HCT116 (cell line): ENCODE data around the gene YWHAB. TPM values are rescaled to one million over a fixed set of nuclear protein-coding genes. Genes with fewer than 3 reads are reported as not detected.

Source experiments
- ATAC-seq: fragments of 200-7000 bp; cut with Tn5 transposase; 2 replicates; pipeline ENCODE4 v1.9.1; 2020; ENCODE audit warnings: mild to moderate bottlenecking, moderate library complexity
- BruUV-seq: library from RNA; stranded (reverse); fragments of 400-500 nt; replicated peaks from 2 replicates; lab custom pipeline; 2021; lab: Mats Ljungman, UMichigan
- CTCF ChIA-PET: fragments of 300-600 bp; sonication (Branson Sonifier 250); formaldehyde crosslinking; loops from one replicate; lab custom pipeline; 2021; ENCODE audit warnings: antibody characterized with exemption; lab: Charles Lee
- POLR2A ChIA-PET: fragments of 300-600, 350-600 bp; sonication (Branson Sonifier 250); formaldehyde crosslinking; loops from one replicate; lab custom pipeline; 2021; ENCODE audit warnings: antibody characterized with exemption; lab: Charles Lee
- RAD21 ChIA-PET, 2 experiments: fragments of 300-600 bp; sonication (Branson Sonifier 250); formaldehyde crosslinking; loops; one replicate each; lab custom pipeline; 2023; ENCODE audit warnings: low total read pairs in 2 of 2; ENCODE audit not compliant: uncharacterized antibody in 2 of 2, unreplicated experiment in 2 of 2, low non-redundant PET in 1 of 2; lab: Charles Lee
- DNase-seq: peaks from one replicate; pipeline ENCODE4 v3.0.0-alpha.2; 2010; ENCODE audit warnings: low read depth, low spot score
- H2AFZ ChIP-seq: fragments of 200-600 bp; shearing (Covaris generic), sonication (generic); 2 replicates; pipeline ENCODE4 v1.6.1; 2017; ENCODE audit warnings: low read depth, mixed run types, mixed read lengths, antibody characterized with exemption, low read length; ENCODE audit not compliant: poor library complexity, severe bottlenecking
- H3K27ac ChIP-seq: 2 replicates; pipeline ENCODE4 v1.5.1; 2012; ENCODE audit warnings: low read depth, low read length
- H3K27me3 ChIP-seq: fragments of 200-600 bp; sonication (generic); 2 replicates; pipeline ENCODE4 v1.6.1; 2016; ENCODE audit warnings: mixed run types, low read length, mixed read lengths; ENCODE audit not compliant: insufficient read depth
- H3K36me3 ChIP-seq, 2 experiments: fragments of 200-500 bp in 1 of 2; fragments of 200-600 bp in 1 of 2; sonication (Bioruptor generic) in 1 of 2; sonication (generic) in 1 of 2; 2 replicates each; pipeline versions ENCODE4 v1.5.1 to v1.6.1; 2014 to 2016; ENCODE audit warnings: low read length in 2 of 2, inconsistent platforms in 1 of 2, mixed read lengths in 1 of 2, mixed run types in 1 of 2; ENCODE audit not compliant: insufficient read depth in 2 of 2, control insufficient read depth in 1 of 2
- H3K4me1 ChIP-seq, 2 experiments: fragments of 200-600 bp in 1 of 2; sonication (generic) in 1 of 2; 2 replicates each; pipeline versions ENCODE4 v1.5.1 to v1.6.1; 2012 to 2017; ENCODE audit warnings: low read length in 2 of 2, inconsistent platforms in 1 of 2, mild to moderate bottlenecking in 1 of 2, mixed read lengths in 1 of 2, mixed run types in 1 of 2, moderate library complexity in 1 of 2; ENCODE audit not compliant: insufficient read depth in 2 of 2, control insufficient read depth in 1 of 2
- H3K4me2 ChIP-seq: fragments of 200-600 bp; sonication (generic); 2 replicates; pipeline ENCODE4 v1.6.1; 2017; ENCODE audit warnings: mixed run types, low read length, mixed read lengths
- H3K4me3 ChIP-seq, 2 experiments: fragments of 200-600 bp in 1 of 2; sonication (generic) in 1 of 2; replicated peaks in 1 of 2; 2 replicates each; pipeline ENCODE4 v1.5.1; 2011 to 2016; ENCODE audit warnings: low read length in 2 of 2, control low read depth in 1 of 2, low read depth in 1 of 2, mild to moderate bottlenecking in 1 of 2, mixed read lengths in 1 of 2, mixed run types in 1 of 2
- H3K79me2 ChIP-seq: fragments of 200-600 bp; sonication (generic); 2 replicates; pipeline ENCODE4 v1.6.1; 2017; ENCODE audit warnings: mild to moderate bottlenecking, mixed run types, low read length, moderate library complexity, mixed read lengths; ENCODE audit not compliant: insufficient read depth
- H3K9ac ChIP-seq: fragments of 200-600 bp; sonication (generic); 2 replicates; pipeline ENCODE4 v1.6.1; 2016; ENCODE audit warnings: low read length, mixed read lengths
- H3K9me2 ChIP-seq: fragments of 200-600 bp; sonication (generic), shearing (Covaris generic); 2 replicates; pipeline ENCODE4 v1.6.1; 2017; ENCODE audit warnings: mixed run types, mild to moderate bottlenecking, moderate library complexity; ENCODE audit not compliant: insufficient read depth
- H3K9me3 ChIP-seq, 2 experiments: fragments of 200-500 bp in 1 of 2; fragments of 200-600 bp in 1 of 2; sonication (Bioruptor generic) in 1 of 2; sonication (generic) in 1 of 2; 2 replicates each; pipeline ENCODE4 v1.6.1; 2014 to 2017; ENCODE audit warnings: low read length in 2 of 2, mixed read lengths in 2 of 2, inconsistent platforms in 1 of 2, low read depth in 1 of 2, mild to moderate bottlenecking in 1 of 2, mixed run types in 1 of 2, moderate library complexity in 1 of 2; ENCODE audit not compliant: control insufficient read depth in 1 of 2, insufficient read depth in 1 of 2
- H4K20me1 ChIP-seq: fragments of 200-600 bp; sonication (generic), shearing (Covaris generic); 2 replicates; pipeline ENCODE4 v1.6.1; 2017; ENCODE audit warnings: mixed run types, mild to moderate bottlenecking, moderate library complexity; ENCODE audit not compliant: insufficient read depth
- ATF3 ChIP-seq: IDR thresholded peaks from 2 replicates; pipeline ENCODE4 v1.6.1; 2012
- CEBPB ChIP-seq: IDR thresholded peaks from 2 replicates; pipeline ENCODE4 v1.6.1; 2012; ENCODE audit warnings: low read depth
- EGR1 ChIP-seq: IDR thresholded peaks from 2 replicates; pipeline ENCODE4 v1.6.1; 2012; ENCODE audit warnings: low read depth
- ELF1 ChIP-seq: IDR thresholded peaks from 2 replicates; pipeline ENCODE4 v1.6.1; 2012; ENCODE audit warnings: low read depth, borderline replicate concordance
- EZH2 ChIP-seq: fragments of 200-600 bp; sonication (generic); IDR thresholded peaks from 2 replicates; pipeline ENCODE4 v1.6.1; 2017; ENCODE audit warnings: antibody characterized with exemption, mixed run types
- EZH2phosphoT487 ChIP-seq: fragments of 200-600 bp; IDR thresholded peaks from 2 replicates; pipeline ENCODE4 v1.6.1; 2018; ENCODE audit warnings: antibody characterized with exemption, borderline replicate concordance
- MAX ChIP-seq: IDR thresholded peaks from 2 replicates; pipeline ENCODE4 v1.6.1; 2012
- RAD21 ChIP-seq: IDR thresholded peaks from 2 replicates; pipeline ENCODE4 v1.6.1; 2012; ENCODE audit warnings: low read depth, mild to moderate bottlenecking
- REST ChIP-seq: IDR thresholded peaks from 2 replicates; pipeline ENCODE4 v1.6.1; 2012; ENCODE audit warnings: low read depth
- TCF7L2 ChIP-seq: IDR thresholded peaks from 2 replicates; pipeline ENCODE4 v1.7.0; 2011; ENCODE audit warnings: borderline replicate concordance, inconsistent platforms; ENCODE audit not compliant: insufficient read depth, insufficient read length; ENCODE audit errors: extremely low read depth
- YY1 ChIP-seq: IDR thresholded peaks from 2 replicates; pipeline ENCODE4 v1.6.1; 2011; ENCODE audit warnings: low read length, low read depth, moderate library complexity, mild to moderate bottlenecking; ENCODE audit not compliant: insufficient replicate concordance; ENCODE audit errors: extremely low read depth
- ZFX ChIP-seq: fragments of 450-650 bp; IDR thresholded peaks from 2 replicates; pipeline ENCODE4 v1.6.1; 2017
- ZNF274 ChIP-seq: fragments of 200-500 bp; sonication (Bioruptor generic); IDR thresholded peaks from 2 replicates; pipeline ENCODE4 v1.6.1; 2014; ENCODE audit warnings: mild to moderate bottlenecking, low read depth, low read length, inconsistent platforms
- intact Hi-C: fragments of 100-400 bp; cut with micrococcal nuclease; formaldehyde crosslinking; loops from 2 replicates; pipeline ENCODE4 v1.10.0; 2022
- total RNA-seq: library from RNA; stranded (reverse); gene quantifications from one replicate; pipeline ENCODE4 v1.2.1, GENCODE V29; 2021; ENCODE audit not compliant: unreplicated experiment
- TF ChIP-seq, protein P1 (sequence below), 3 experiments: fragments of 200-600 bp in 1 of 3; sonication (generic) in 1 of 3; IDR thresholded peaks in 2 of 3; conservative IDR thresholded peaks in 1 of 3; 2 replicates each; pipeline ENCODE4 v1.5.1; 2012 to 2017; ENCODE audit warnings: low read depth in 2 of 3, low read length in 2 of 3, antibody characterized with exemption in 1 of 3, borderline replicate concordance in 1 of 3, control low read depth in 1 of 3, mild to moderate bottlenecking in 1 of 3, mixed read lengths in 1 of 3, mixed run types in 1 of 3, moderate library complexity in 1 of 3; ENCODE audit not compliant: insufficient read depth in 1 of 3

Gene YWHAB
- total RNA-seq, 1 experiment from 2014 or later, result 200 TPM

- no peak for TF ChIP-seq REST
Observed at GRCh38 chr20:44838521-44838920, 47.0 kb upstream of the YWHAB start (continued).

- Histone ChIP-seq H3K4me3 (no peak overlapping the region), H4K20me1 (no peaks in the 10 kb centered on the region), H2AFZ (no peak overlapping the region), H3K36me3 (no peaks in the 10 kb centered on the region), H3K4me1 (no peaks in the 10 kb centered on the region), H3K79me2 (no peaks in the 10 kb centered on the region), H3K27ac (no peak overlapping the region), H3K27me3 (peaks cover 26% of the 10 kb centered on the region; the same call in 1 of the 2 replicates), H3K9me2 (no peaks in the 10 kb centered on the region), H3K9ac (no peak overlapping the region), H3K9me3 (no peaks in the 10 kb centered on the region), H3K4me2 (no peak overlapping the region)
- ATAC-seq, result no peak
- ChIA-PET CTCF (no interaction called here), POLR2A (no interaction called here), RAD21 (no interaction called here)
- TF ChIP-seq MAX (no peak), REST (no peak), CEBPB (no peak), TCF7L2 (no peak), ZFX (no peak), EZH2phosphoT487 (no peak), ATF3 (no peak), EZH2 (no peak), EGR1 (no peak), ZNF274 (no peak), YY1 (no peak), RAD21 (no peak), ELF1 (no peak)
- TF ChIP-seq, protein P1, sequence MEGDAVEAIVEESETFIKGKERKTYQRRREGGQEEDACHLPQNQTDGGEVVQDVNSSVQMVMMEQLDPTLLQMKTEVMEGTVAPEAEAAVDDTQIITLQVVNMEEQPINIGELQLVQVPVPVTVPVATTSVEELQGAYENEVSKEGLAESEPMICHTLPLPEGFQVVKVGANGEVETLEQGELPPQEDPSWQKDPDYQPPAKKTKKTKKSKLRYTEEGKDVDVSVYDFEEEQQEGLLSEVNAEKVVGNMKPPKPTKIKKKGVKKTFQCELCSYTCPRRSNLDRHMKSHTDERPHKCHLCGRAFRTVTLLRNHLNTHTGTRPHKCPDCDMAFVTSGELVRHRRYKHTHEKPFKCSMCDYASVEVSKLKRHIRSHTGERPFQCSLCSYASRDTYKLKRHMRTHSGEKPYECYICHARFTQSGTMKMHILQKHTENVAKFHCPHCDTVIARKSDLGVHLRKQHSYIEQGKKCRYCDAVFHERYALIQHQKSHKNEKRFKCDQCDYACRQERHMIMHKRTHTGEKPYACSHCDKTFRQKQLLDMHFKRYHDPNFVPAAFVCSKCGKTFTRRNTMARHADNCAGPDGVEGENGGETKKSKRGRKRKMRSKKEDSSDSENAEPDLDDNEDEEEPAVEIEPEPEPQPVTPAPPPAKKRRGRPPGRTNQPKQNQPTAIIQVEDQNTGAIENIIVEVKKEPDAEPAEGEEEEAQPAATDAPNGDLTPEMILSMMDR (IDR thresholded peaks at IDR 0.05 in 2 of 3, conservative IDR thresholded peaks at IDR 0.05 in 1 of 3; ENCODE audit: borderline replicate concordance in 1 of 3, insufficient read depth in 1 of 3, low read depth in 2 of 3, low read length in 2 of 3), result no peak
- DNase-seq, result no peak
- intact Hi-C loops, result no loop called here
- BruUV-seq, result no TSS peak
Observed at GRCh38 chr20:44839481-44839880, 46.0 kb upstream of the YWHAB start.
